Stimulated activated CD4-positive, alpha-beta T cell treated with anti-CD3 and anti-CD28 coated beads, TNF-alpha, amount 100 ng/mL, for 48 hours (primary cell): ENCODE data around the gene TFEB.

Source experiments
- DNase-seq, 3 donors: peaks; one replicate each; pipeline ENCODE4 v3.0.0-alpha.2; 2020; ENCODE audit warnings: low read depth in 3 of 3

TFEB gene

GRCh38 chr6:41706876-41707564 lies 28.4 kb downstream of the TFEB start:
- DNase-seq: peak in 1 of 3 donors; percentile 9

DNA sequence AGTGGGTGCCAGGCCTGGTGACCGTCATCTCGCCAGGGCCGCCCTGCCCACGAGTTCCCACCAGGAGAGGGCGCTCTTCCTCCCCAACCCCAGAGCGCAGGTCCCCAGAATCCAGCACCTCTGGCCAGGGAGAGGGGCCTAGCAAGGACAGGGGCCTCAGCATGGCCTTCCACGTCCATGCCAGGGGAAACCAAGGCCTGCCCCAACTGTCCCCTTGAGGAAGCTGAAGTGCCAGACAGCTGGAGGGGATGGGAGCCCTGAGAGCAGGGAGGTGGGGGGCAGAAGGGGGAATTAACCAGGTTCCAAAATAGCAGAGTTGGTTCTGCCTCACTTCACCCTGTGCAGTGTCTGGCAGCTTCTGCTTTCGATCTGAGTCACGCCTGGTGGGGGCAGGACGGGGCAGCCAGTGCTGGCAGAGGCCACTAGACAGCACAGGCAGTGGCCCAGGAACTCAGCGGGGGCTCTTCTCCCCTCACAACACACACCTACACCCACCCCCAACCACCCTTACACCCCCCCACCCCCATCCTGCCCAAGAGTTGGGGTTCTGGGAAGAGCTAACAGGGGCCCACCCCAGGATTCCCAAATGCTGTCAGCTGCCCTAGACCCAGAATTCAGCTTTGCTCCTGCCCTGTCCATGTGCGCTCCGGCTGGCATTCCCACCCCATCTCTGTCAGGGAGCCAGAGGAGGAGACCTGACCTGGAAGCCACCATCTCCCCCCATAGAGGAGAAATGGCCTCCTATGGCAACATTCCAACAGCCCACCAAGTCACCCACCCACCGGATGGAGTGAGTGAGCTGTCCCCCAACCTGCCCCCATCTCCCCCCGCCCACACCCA lies 29.2 kb downstream of the TFEB start:
- DNase-seq: peak; percentile 47 to 70 (median 66)

GRCh38 chr6:41705311-41705995 lies 30.0 kb downstream of the TFEB start:
- DNase-seq: no peak

DNA sequence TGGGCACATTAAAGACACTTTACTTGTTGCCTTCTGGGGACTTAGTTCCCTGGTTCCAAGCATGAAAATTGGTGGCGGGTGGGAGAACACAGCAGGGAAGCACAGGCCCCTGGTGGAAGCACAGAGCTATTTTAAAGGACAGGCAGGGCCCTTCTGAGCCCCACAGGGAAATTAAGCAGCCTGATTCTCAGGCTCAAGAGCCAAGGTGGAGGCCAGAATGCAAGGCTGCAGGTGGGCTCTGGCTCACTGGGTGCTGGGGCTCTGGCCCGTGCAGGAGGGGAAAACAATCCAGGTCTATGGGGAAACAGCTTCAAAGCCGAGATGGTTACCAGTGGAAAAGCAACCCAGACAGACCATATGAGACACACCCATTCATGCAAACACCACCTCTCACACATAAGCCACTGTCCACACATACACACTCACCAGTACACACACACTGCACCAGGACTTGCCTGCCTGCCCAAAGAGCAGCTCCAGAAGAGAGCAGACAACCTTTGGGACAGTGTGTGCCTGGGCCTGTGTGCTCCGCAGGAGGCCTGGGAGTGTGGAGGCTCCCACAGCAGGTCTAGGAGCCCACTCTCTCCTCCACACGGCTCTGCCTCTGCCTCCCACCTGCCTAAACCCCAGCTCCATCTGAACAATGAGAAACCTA lies 30.6 kb downstream of the TFEB start:
- DNase-seq: no peak

- no peak for DNase-seq
These were observed 31.4 kb downstream of the TFEB start for GRCh38 chr6:41704028-41704427.

GRCh38 chr6:41702771-41703494 lies 32.5 kb downstream of the TFEB start:
- DNase-seq: no peak

DNA sequence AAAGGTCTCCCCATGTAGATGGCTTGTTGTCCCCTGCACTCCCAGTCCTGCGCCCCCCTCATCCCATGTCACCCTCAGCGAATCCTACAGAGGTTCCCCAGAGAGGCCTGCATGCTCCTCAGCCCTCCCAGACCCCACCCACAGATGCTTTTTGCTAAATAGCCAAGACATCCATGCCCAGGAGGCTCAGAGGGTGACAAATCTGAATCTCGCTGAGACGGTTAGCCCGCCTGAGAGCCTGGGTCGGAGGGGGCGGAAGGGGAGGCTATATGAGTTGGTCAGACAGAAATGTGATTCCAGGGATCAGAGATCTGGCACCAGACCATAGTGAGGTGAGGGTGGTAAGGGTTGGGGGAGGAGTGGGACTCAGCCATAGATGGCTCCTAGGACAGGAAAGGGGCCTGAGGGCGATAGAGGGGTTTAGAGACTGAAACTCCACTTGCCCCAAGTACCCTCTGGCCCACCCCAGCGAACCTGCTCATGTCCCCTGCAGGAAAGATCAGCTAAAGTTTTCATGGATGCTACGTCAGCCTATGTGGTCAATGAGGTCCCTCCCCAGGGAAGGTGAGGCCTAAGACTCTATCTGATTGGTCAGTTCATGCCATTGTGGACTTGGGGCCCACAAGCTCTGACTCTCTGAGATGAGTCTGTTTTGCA lies 33.2 kb downstream of the TFEB start:
- no peak for DNase-seq

DNA sequence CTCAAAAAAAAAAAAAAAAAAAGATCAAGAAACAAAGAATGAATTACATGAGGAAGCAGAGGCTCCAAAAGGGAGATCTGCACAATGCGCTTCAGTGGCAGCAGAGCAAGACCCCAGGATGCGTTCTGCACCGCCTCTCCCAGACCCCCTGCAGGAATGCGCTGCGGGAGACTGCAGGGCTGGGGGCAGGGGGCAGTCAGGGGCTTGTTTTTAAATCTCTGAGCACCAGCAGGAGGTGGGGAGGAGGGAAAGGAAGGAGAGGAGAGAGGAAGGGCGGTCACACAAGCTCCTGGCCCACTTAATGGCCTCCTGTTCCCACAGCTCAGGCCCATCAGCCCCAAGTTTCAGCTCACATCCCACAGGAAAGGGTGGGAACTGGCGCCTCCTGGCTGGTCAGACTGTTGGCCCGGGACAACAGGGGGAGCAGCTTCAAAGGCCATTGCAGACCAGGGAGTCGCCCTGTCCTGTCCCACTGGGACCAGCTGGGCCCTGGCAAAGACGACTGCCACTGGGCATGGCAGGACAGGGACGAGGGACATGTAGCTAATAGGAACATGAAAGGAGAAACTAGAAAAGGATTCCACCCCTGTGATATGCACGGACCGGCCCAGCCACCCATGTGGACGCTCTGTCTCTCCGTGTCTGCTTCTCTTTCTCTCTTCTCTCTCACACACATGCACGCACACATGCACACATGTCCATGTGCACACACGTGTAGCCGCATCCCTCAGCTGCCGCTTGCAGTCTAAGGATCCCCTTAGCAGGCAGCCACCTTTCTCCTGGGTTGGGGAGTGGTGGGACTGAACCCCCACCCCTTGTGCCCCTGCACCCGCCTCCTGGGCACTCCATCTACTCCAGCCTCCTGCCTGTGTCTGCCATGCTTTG lies 34.7 kb downstream of the TFEB start:
- no peak for DNase-seq

DNA sequence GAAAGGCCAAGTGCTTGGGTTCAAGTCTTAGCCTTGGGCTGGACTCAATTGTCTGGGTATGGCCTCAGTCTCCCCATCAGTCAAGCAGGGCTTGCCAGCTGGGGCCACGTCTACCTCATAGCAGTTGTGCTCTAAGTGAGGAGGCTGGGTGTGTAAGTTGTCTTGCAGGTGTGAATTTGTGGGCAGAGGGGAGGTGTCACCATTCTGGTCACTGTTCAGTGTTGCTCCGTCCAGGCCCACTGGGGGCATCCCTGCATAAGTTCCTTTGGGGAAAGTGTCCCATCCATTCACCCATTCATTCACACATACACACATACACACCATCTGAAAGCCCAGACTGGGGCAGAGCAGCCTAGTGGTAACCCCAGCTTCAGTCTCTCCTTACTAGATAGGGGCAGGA lies 36.3 kb downstream of the TFEB start:
- DNase-seq: no peak

GRCh38 chr6:41697861-41698781 lies 37.3 kb downstream of the TFEB start:
- DNase-seq: no peak

DNA sequence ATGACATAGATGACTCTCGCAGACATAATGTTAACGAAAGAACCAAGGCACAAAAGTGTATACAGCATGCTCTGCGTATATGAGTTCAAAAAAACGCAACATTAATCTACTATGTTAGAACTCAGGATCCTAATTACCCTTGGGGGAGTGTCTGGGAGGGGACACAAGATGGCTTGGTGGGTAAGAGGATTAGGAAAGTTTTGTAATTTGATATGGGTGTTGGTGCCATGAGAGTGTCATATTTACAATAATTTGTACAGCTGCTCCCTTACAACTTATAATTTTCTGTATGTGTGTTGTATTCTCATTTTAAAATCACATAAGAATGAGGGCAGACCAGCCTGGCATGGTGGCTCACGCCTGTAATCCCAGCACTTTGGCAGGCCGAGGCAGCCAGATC lies 38.6 kb downstream of the TFEB start:
- DNase-seq: no peak

DNA sequence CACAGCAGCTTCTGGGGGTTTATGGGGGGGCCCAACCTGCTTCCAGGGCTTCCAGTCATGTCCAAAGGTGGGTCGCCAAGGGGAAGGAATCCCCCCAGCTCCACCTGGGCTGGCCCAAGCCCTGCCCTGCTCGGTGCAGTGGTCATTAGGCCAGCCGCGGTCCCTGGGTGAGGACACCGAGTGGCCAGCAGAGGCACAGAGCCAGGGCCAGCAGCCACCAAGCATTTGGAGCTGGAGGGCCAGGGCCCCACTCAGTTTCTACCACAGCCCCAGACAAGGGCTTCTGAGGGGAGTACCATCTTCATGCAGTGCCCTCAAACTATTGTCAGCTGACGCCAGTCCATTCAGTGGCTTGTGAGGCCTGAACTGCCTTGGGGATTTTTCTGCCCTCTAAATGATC lies 39.6 kb downstream of the TFEB start:
- DNase-seq: no peak

DNA sequence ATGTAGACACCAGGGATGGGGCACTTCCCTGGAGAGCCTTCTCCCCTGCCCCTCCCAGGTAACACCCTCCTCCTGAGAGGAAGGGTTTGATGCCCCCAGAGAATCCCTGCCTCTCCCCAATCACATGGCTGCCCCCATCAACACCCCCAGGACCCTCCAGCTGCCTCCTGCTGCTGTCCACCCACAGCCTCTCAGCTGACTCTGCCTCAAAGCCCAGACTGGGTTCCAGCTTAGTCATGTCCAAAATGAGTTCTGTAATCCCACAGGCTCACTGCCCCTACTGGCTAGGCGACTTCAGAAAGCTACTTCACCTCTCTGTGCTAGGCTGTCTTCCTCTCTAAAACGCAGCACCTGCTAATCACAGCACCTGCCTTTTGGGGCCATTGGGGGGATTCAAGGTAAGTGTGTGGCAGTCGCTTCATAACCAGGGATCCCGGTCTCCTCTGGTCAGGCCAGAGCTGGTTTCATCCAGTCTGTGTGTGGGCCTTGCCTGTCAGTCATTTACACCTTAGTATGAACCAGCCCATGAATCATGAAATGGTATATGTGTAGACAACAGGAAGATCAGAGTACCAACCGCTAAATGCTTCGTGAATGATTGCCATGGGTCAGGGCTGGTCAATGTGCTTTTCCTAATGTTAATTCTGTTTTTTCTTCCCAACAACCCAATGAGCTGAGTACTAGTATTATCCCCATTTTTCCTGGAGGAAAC lies 40.4 kb downstream of the TFEB start:
- DNase-seq: no peak

- no peak for DNase-seq
These were observed 41.8 kb downstream of the TFEB start for GRCh38 chr6:41693281-41694240.

GRCh38 chr6:41692730-41693129 lies 42.7 kb downstream of the TFEB start:
- DNase-seq: no peak

GRCh38 chr6:41692080-41692675 lies 43.2 kb downstream of the TFEB start:
- no peak for DNase-seq
